GM19395 (cell line): ENCODE measurements around the gene PDXDC1.
"Not testable (repeated sequence)": the region's sequence is repeated elsewhere in the genome, so short reads cannot be mapped to it uniquely, and the experiment has no call there.

Source experiments
- ATAC-seq: cut with Tn5 transposase; IDR thresholded peaks from one replicate; pipeline ENCODE4 v1.9.1; 2021; ENCODE audit warnings: mild to moderate bottlenecking, moderate library complexity; ENCODE audit not compliant: unreplicated experiment

The PDXDC1 gene

GRCh38 chr16:15057681-15058417 lies 83.0 kb downstream of the PDXDC1 start:
- ATAC-seq: no peak

GRCh38 chr16:15059324-15059723 lies 84.5 kb downstream of the PDXDC1 start:
- no peak for ATAC-seq

- ATAC-seq: not testable (repeated sequence)
These were observed 87.4 kb downstream of the PDXDC1 start for GRCh38 chr16:15062085-15062810.

- ATAC-seq: not testable (repeated sequence)
These were observed 91.1 kb downstream of the PDXDC1 start for GRCh38 chr16:15065961-15066360.

- ATAC-seq: not testable (repeated sequence)
These were observed 91.9 kb downstream of the PDXDC1 start for GRCh38 chr16:15066690-15067089.

GRCh38 chr16:15071013-15071412 lies 96.2 kb downstream of the PDXDC1 start:
- ATAC-seq: not testable (repeated sequence)

GRCh38 chr16:15071916-15072769 lies 97.3 kb downstream of the PDXDC1 start:
- ATAC-seq: not testable (repeated sequence)

GRCh38 chr16:15073101-15073500 lies 98.3 kb downstream of the PDXDC1 start:
- ATAC-seq: no peak

GRCh38 chr16:15076161-15076560 lies 101.3 kb downstream of the PDXDC1 start:
- not testable (repeated sequence) for ATAC-seq

GRCh38 chr16:15080883-15081282 lies 106.1 kb downstream of the PDXDC1 start:
- ATAC-seq: not testable (repeated sequence)

GRCh38 chr16:15082788-15083187 lies 108.0 kb downstream of the PDXDC1 start:
- ATAC-seq: not testable (repeated sequence)

- not testable (repeated sequence) for ATAC-seq
These were observed 115.9 kb downstream of the PDXDC1 start for GRCh38 chr16:15090663-15091269.

GRCh38 chr16:15093571-15093954 lies 118.7 kb downstream of the PDXDC1 start:
- not testable (repeated sequence) for ATAC-seq

- peak; percentile 98 for ATAC-seq
These were observed 119.4 kb downstream of the PDXDC1 start, which contains the start of gene RRN3 for GRCh38 chr16:15093955-15094827. RRN3 (minus strand) TSS chr16:15094272; CDS start chr16:15094233, 39 bp downstream.

- ATAC-seq: not testable (repeated sequence)
These were observed 121.8 kb downstream of the PDXDC1 start for GRCh38 chr16:15096583-15096972.

GRCh38 chr16:15099366-15099909 lies 124.6 kb downstream of the PDXDC1 start:
- ATAC-seq: not testable (repeated sequence)

- ATAC-seq: not testable (repeated sequence)
These were observed 125.7 kb downstream of the PDXDC1 start for GRCh38 chr16:15100372-15100987.

- ATAC-seq: not testable (repeated sequence)
These were observed 153.0 kb downstream of the PDXDC1 start for GRCh38 chr16:15127641-15128425.
